Measurements from ENCODE around the gene CDC20B.
"Not testable (repeated sequence)": the region's sequence is repeated elsewhere in the genome, so short reads cannot be mapped to it uniquely, and the experiment has no call there.

CDC20B gene

GRCh38 chr5:55102348-55102747 lies 70.6 kb downstream of the CDC20B start, which contains the start of gene GZMA:
TSS of gene GZMA (plus strand) at chr5:55102646. CDS start at chr5:55102683, 37 bp downstream.
- no peaks in the 10 kb centered on the region for H3K4me1 ChIP-seq (ENCODE audit: control insufficient read depth, insufficient read depth, low read length)
- no peak within 1 kb of the TSS for H3K9ac ChIP-seq (ENCODE audit: low read length in 2 of 2)
- H3K4me3 ChIP-seq (ENCODE audit: low read length in 2 of 2): no peak within 1 kb of the TSS
- no peaks in the 10 kb centered on the region for H3K36me3 ChIP-seq (ENCODE audit: control insufficient read depth in 2 of 2, insufficient read depth in 2 of 2, low read length in 2 of 2)
- H3K9me3 ChIP-seq (ENCODE audit: control insufficient read depth in 2 of 2, low read length in 2 of 2): peaks cover 3 to 4% of the 10 kb centered on the region in 2 donors
- no peaks in the 10 kb centered on the region for H3K27me3 ChIP-seq (ENCODE audit: control insufficient read depth in 1 of 2, insufficient read depth in 2 of 2, low read length in 2 of 2)
- H3K27ac ChIP-seq (ENCODE audit: low read length): no peak within 1 kb of the TSS

- H3K9ac ChIP-seq (ENCODE audit: low read length in 2 of 2): no peak overlapping the region
- no peaks in the 10 kb centered on the region for H3K36me3 ChIP-seq (ENCODE audit: control insufficient read depth in 2 of 2, insufficient read depth in 2 of 2, low read length in 2 of 2)
- H3K4me3 ChIP-seq (ENCODE audit: low read length in 2 of 2): no peak overlapping the region
- no peak overlapping the region for H3K27ac ChIP-seq (ENCODE audit: low read length)
- peaks cover 3 to 4% of the 10 kb centered on the region in 2 donors for H3K9me3 ChIP-seq (ENCODE audit: control insufficient read depth in 2 of 2, low read length in 2 of 2)
- no peaks in the 10 kb centered on the region for H3K27me3 ChIP-seq (ENCODE audit: control insufficient read depth in 1 of 2, insufficient read depth in 2 of 2, low read length in 2 of 2)
- no peaks in the 10 kb centered on the region for H3K4me1 ChIP-seq (ENCODE audit: control insufficient read depth, insufficient read depth, low read length)
Measured at GRCh38 chr5:55101556-55102276, 71.3 kb downstream of the CDC20B start.

- H3K4me3 ChIP-seq (ENCODE audit: low read length in 2 of 2); H3K9me3 ChIP-seq (ENCODE audit: control insufficient read depth in 2 of 2, low read length in 2 of 2); H3K4me1 ChIP-seq (ENCODE audit: control insufficient read depth, insufficient read depth, low read length); H3K9ac ChIP-seq (ENCODE audit: low read length in 2 of 2); H3K27me3 ChIP-seq (ENCODE audit: control insufficient read depth in 1 of 2, insufficient read depth in 2 of 2, low read length in 2 of 2); H3K36me3 ChIP-seq (ENCODE audit: control insufficient read depth in 2 of 2, insufficient read depth in 2 of 2, low read length in 2 of 2); H3K27ac ChIP-seq (ENCODE audit: low read length): not testable (repeated sequence)
Measured at GRCh38 chr5:55101148-55101547, 71.8 kb downstream of the CDC20B start.

GRCh38 chr5:55096861-55097260 lies 76.1 kb downstream of the CDC20B start:
- Histone ChIP-seq H3K36me3 (ENCODE audit: control insufficient read depth in 2 of 2, insufficient read depth in 2 of 2, low read length in 2 of 2) (no peaks in the 10 kb centered on the region), H3K27ac (ENCODE audit: low read length) (no peak overlapping the region), H3K4me3 (ENCODE audit: low read length in 2 of 2) (no peak overlapping the region), H3K9me3 (ENCODE audit: control insufficient read depth in 2 of 2, low read length in 2 of 2) (peaks cover 3 to 4% of the 10 kb centered on the region in 2 donors), H3K4me1 (ENCODE audit: control insufficient read depth, insufficient read depth, low read length) (no peaks in the 10 kb centered on the region), H3K9ac (ENCODE audit: low read length in 2 of 2) (no peak overlapping the region), H3K27me3 (ENCODE audit: control insufficient read depth in 1 of 2, insufficient read depth in 2 of 2, low read length in 2 of 2) (no peaks in the 10 kb centered on the region)

- H3K9ac ChIP-seq (ENCODE audit: low read length in 2 of 2): no peak overlapping the region
- H3K27ac ChIP-seq (ENCODE audit: low read length): no peak overlapping the region
Measured at GRCh38 chr5:55096182-55096581, 76.8 kb downstream of the CDC20B start.

GRCh38 chr5:55091011-55091410 lies 82.0 kb downstream of the CDC20B start:
- not testable (repeated sequence) for H3K9ac ChIP-seq (ENCODE audit: low read length in 2 of 2); H3K4me1 ChIP-seq (ENCODE audit: control insufficient read depth, insufficient read depth, low read length); H3K4me3 ChIP-seq (ENCODE audit: low read length in 2 of 2); H3K27me3 ChIP-seq (ENCODE audit: control insufficient read depth in 1 of 2, insufficient read depth in 2 of 2, low read length in 2 of 2); H3K27ac ChIP-seq (ENCODE audit: low read length); H3K36me3 ChIP-seq (ENCODE audit: control insufficient read depth in 2 of 2, insufficient read depth in 2 of 2, low read length in 2 of 2); H3K9me3 ChIP-seq (ENCODE audit: control insufficient read depth in 2 of 2, low read length in 2 of 2)

More at GRCh38 chr5:55096182-55096581, 76.8 kb downstream of the CDC20B start:
- Histone ChIP-seq H3K36me3 (ENCODE audit: control insufficient read depth in 2 of 2, insufficient read depth in 2 of 2, low read length in 2 of 2) (no peaks in the 10 kb centered on the region), H3K4me1 (ENCODE audit: control insufficient read depth, insufficient read depth, low read length) (no peaks in the 10 kb centered on the region), H3K4me3 (ENCODE audit: low read length in 2 of 2) (no peak overlapping the region), H3K27me3 (ENCODE audit: control insufficient read depth in 1 of 2, insufficient read depth in 2 of 2, low read length in 2 of 2) (no peaks in the 10 kb centered on the region), H3K9me3 (ENCODE audit: control insufficient read depth in 2 of 2, low read length in 2 of 2) (peaks cover 2% of the 10 kb centered on the region in 2 donors)

- not testable (repeated sequence) for H3K9ac ChIP-seq (ENCODE audit: low read length in 2 of 2)
Measured at GRCh38 chr5:55089301-55089700, 83.7 kb downstream of the CDC20B start.

GRCh38 chr5:55081541-55081940 lies 91.4 kb downstream of the CDC20B start:
- Histone ChIP-seq H3K36me3 (ENCODE audit: control insufficient read depth in 2 of 2, insufficient read depth in 2 of 2, low read length in 2 of 2) (no peaks in the 10 kb centered on the region), H3K27ac (ENCODE audit: low read length) (no peak overlapping the region), H3K4me1 (ENCODE audit: control insufficient read depth, insufficient read depth, low read length) (no peaks in the 10 kb centered on the region), H3K9me3 (ENCODE audit: control insufficient read depth in 2 of 2, low read length in 2 of 2) (no peaks in the 10 kb centered on the region), H3K9ac (ENCODE audit: low read length in 2 of 2) (no peak overlapping the region), H3K27me3 (ENCODE audit: control insufficient read depth in 1 of 2, insufficient read depth in 2 of 2, low read length in 2 of 2) (no peaks in the 10 kb centered on the region), H3K4me3 (ENCODE audit: low read length in 2 of 2) (no peak overlapping the region)

More at GRCh38 chr5:55089301-55089700, 83.7 kb downstream of the CDC20B start:
- not testable (repeated sequence) for H3K27ac ChIP-seq (ENCODE audit: low read length); H3K36me3 ChIP-seq (ENCODE audit: control insufficient read depth in 2 of 2, insufficient read depth in 2 of 2, low read length in 2 of 2); H3K4me1 ChIP-seq (ENCODE audit: control insufficient read depth, insufficient read depth, low read length); H3K4me3 ChIP-seq (ENCODE audit: low read length in 2 of 2); H3K9me3 ChIP-seq (ENCODE audit: control insufficient read depth in 2 of 2, low read length in 2 of 2); H3K27me3 ChIP-seq (ENCODE audit: control insufficient read depth in 1 of 2, insufficient read depth in 2 of 2, low read length in 2 of 2)

GRCh38 chr5:55073211-55073610 lies 99.8 kb downstream of the CDC20B start:
- no peak overlapping the region for H3K4me3 ChIP-seq (ENCODE audit: low read length in 2 of 2)
- no peak overlapping the region for H3K27ac ChIP-seq (ENCODE audit: low read length)
- H3K27me3 ChIP-seq (ENCODE audit: control insufficient read depth in 1 of 2, insufficient read depth in 2 of 2, low read length in 2 of 2): peaks cover 0 to 2% of the 10 kb centered on the region in 2 donors
- no peaks in the 10 kb centered on the region for H3K36me3 ChIP-seq (ENCODE audit: control insufficient read depth in 2 of 2, insufficient read depth in 2 of 2, low read length in 2 of 2)
- no peaks in the 10 kb centered on the region for H3K4me1 ChIP-seq (ENCODE audit: control insufficient read depth, insufficient read depth, low read length)
- H3K9ac ChIP-seq (ENCODE audit: low read length in 2 of 2): no peak overlapping the region
- no peaks in the 10 kb centered on the region for H3K9me3 ChIP-seq (ENCODE audit: control insufficient read depth in 2 of 2, low read length in 2 of 2)

GRCh38 chr5:55072666-55073065 lies 100.3 kb downstream of the CDC20B start:
- no peak overlapping the region for H3K4me3 ChIP-seq (ENCODE audit: low read length in 2 of 2)
- H3K27me3 ChIP-seq (ENCODE audit: control insufficient read depth in 1 of 2, insufficient read depth in 2 of 2, low read length in 2 of 2): peaks cover 0 to 2% of the 10 kb centered on the region in 2 donors
- no peak overlapping the region for H3K9ac ChIP-seq (ENCODE audit: low read length in 2 of 2)
- no peaks in the 10 kb centered on the region for H3K36me3 ChIP-seq (ENCODE audit: control insufficient read depth in 2 of 2, insufficient read depth in 2 of 2, low read length in 2 of 2)
- no peaks in the 10 kb centered on the region for H3K4me1 ChIP-seq (ENCODE audit: control insufficient read depth, insufficient read depth, low read length)
- no peak overlapping the region for H3K27ac ChIP-seq (ENCODE audit: low read length)
- no peaks in the 10 kb centered on the region for H3K9me3 ChIP-seq (ENCODE audit: control insufficient read depth in 2 of 2, low read length in 2 of 2)

- no peaks in the 10 kb centered on the region for H3K9me3 ChIP-seq (ENCODE audit: control insufficient read depth in 2 of 2, low read length in 2 of 2)
Measured at GRCh38 chr5:55071413-55071812, 101.6 kb downstream of the CDC20B start.

More at GRCh38 chr5:55071413-55071812, 101.6 kb downstream of the CDC20B start:
- H3K4me1 ChIP-seq (ENCODE audit: control insufficient read depth, insufficient read depth, low read length): no peaks in the 10 kb centered on the region
- no peaks in the 10 kb centered on the region for H3K36me3 ChIP-seq (ENCODE audit: control insufficient read depth in 2 of 2, insufficient read depth in 2 of 2, low read length in 2 of 2)
- no peak overlapping the region for H3K27ac ChIP-seq (ENCODE audit: low read length)
- peaks cover 0 to 2% of the 10 kb centered on the region in 2 donors for H3K27me3 ChIP-seq (ENCODE audit: control insufficient read depth in 1 of 2, insufficient read depth in 2 of 2, low read length in 2 of 2)
- H3K9ac ChIP-seq (ENCODE audit: low read length in 2 of 2): no peak overlapping the region
- H3K4me3 ChIP-seq (ENCODE audit: low read length in 2 of 2): no peak overlapping the region
